Measurements from ENCODE around the gene UFC1. TPM values are rescaled to one million over a fixed set of nuclear protein-coding genes. Genes with fewer than 3 reads are reported as not detected.

UFC1 gene
- total RNA-seq, 2 experiments from 2014 or later = 103 to 113 TPM

- Mint-ChIP-seq H3K4me1 (peaks cover 68% of the 10 kb centered on the region), H3K27ac (peak overlapping the region; percentile 19), H3K9me3 (no peaks in the 10 kb centered on the region), H3K27me3 (no peaks in the 10 kb centered on the region), H3K36me3 (ENCODE audit: low read depth) (no peaks in the 10 kb centered on the region), H3K4me3 (no peak overlapping the region)
- CTCF ChIA-PET = interaction anchor here (0.6 to 1.8 kb wide), 2 partner anchors 37 to 198 kb away, joined by 3 to 6 read pairs; partner anchors contain the start of gene TOMM40L
- DNase-seq = no peak
- POLR2A ChIA-PET = interaction anchor here (1.8 kb wide), 1 partner anchor 14 kb away, joined by 10 read pairs; the partner anchor contains the start of gene NDUFS2
These were observed 34.6 kb downstream of the UFC1 start for GRCh38 chr1:161188381-161188780.

- POLR2A ChIA-PET = interaction anchor here (1.8 kb wide), 1 partner anchor 13 kb away, joined by 10 read pairs; the partner anchor contains the start of gene NDUFS2
- no peak overlapping the region for H3K4me3 Mint-ChIP-seq
- peaks cover 61% of the 10 kb centered on the region for H3K4me1 Mint-ChIP-seq
- H3K27ac Mint-ChIP-seq = no peak overlapping the region
- DNase-seq = no peak
- no peaks in the 10 kb centered on the region for H3K27me3 Mint-ChIP-seq
- H3K9me3 Mint-ChIP-seq = no peaks in the 10 kb centered on the region
- no peaks in the 10 kb centered on the region for H3K36me3 Mint-ChIP-seq (ENCODE audit: low read depth)
- CTCF ChIA-PET = interaction anchor here (1.8 to 6.7 kb wide), 2 partner anchors 8 to 37 kb away, joined by 6 to 79 read pairs; partner anchors contain the start of gene TOMM40L
These were observed 35.3 kb downstream of the UFC1 start for GRCh38 chr1:161189036-161189435.

GRCh38 chr1:161190962-161191521 lies 37.3 kb downstream of the UFC1 start:
- Mint-ChIP-seq H3K4me3 (no peak overlapping the region), H3K27me3 (no peaks in the 10 kb centered on the region), H3K36me3 (ENCODE audit: low read depth) (no peaks in the 10 kb centered on the region), H3K27ac (no peak overlapping the region), H3K4me1 (peaks cover 55% of the 10 kb centered on the region), H3K9me3 (no peaks in the 10 kb centered on the region)
- no peak for DNase-seq
- CTCF ChIA-PET = interaction anchor here (1.1 to 6.7 kb wide), 14 partner anchors 10 to 191 kb away, joined by 3 to 79 read pairs (median 6); partner anchors contain the start of genes B4GALT3, NDUFS2, PPOX and TOMM40L
- POLR2A ChIA-PET = interaction anchor here (1.0 to 4.3 kb wide), 8 partner anchors 9 to 145 kb away, joined by 3 to 49 read pairs (median 8); partner anchors contain the start of genes B4GALT3, NDUFS2, PPOX and TOMM40L

- ChIA-PET POLR2A (interaction anchor here (1.0 to 4.3 kb wide), 6 partner anchors 9 to 34 kb away, joined by 4 to 49 read pairs (median 10); partner anchors contain the start of genes B4GALT3, NDUFS2, PPOX and TOMM40L), CTCF (interaction anchor here (0.6 to 6.7 kb wide), 20 partner anchors 10 to 198 kb away, joined by 3 to 79 read pairs (median 5); partner anchors contain the start of genes B4GALT3, NDUFS2, PPOX and TOMM40L)
- H3K27ac Mint-ChIP-seq = no peak overlapping the region
These were observed 38.2 kb downstream of the UFC1 start for GRCh38 chr1:161191971-161192370.

GRCh38 chr1:161192476-161193465 lies 39.0 kb downstream of the UFC1 start:
- no peaks in the 10 kb centered on the region for H3K27me3 Mint-ChIP-seq
- no peaks in the 10 kb centered on the region for H3K36me3 Mint-ChIP-seq (ENCODE audit: low read depth)
- H3K9me3 Mint-ChIP-seq = no peaks in the 10 kb centered on the region
- no peak overlapping the region for H3K4me3 Mint-ChIP-seq
- POLR2A ChIA-PET = interaction anchor here (0.6 to 4.3 kb wide), 6 partner anchors 10 to 33 kb away, joined by 3 to 49 read pairs (median 10); partner anchors contain the start of genes B4GALT3, NDUFS2 and TOMM40L
- peaks cover 53% of the 10 kb centered on the region for H3K4me1 Mint-ChIP-seq
- peak; percentile 77 for DNase-seq
- peak overlapping the region; percentile 56 for H3K27ac Mint-ChIP-seq
- CTCF ChIA-PET = interaction anchor here (0.6 to 6.7 kb wide), 21 partner anchors 10 to 268 kb away, joined by 3 to 79 read pairs (median 5); partner anchors contain the start of genes B4GALT3, NDUFS2, PPOX and TOMM40L

More at GRCh38 chr1:161191971-161192370, 38.2 kb downstream of the UFC1 start:
- Mint-ChIP-seq H3K4me1 (peaks cover 52% of the 10 kb centered on the region), H3K9me3 (no peaks in the 10 kb centered on the region), H3K27me3 (no peaks in the 10 kb centered on the region), H3K36me3 (ENCODE audit: low read depth) (no peaks in the 10 kb centered on the region), H3K4me3 (no peak overlapping the region)
- DNase-seq = no peak

- ChIA-PET POLR2A (interaction anchor here (1.0 to 4.3 kb wide), 4 partner anchors 9 to 19 kb away, joined by 3 to 49 read pairs (median 14); partner anchors contain the start of gene NDUFS2), CTCF (interaction anchor here (1.0 to 6.7 kb wide), 7 partner anchors 9 to 188 kb away, joined by 4 to 79 read pairs (median 19); partner anchors contain the start of genes NDUFS2, PPOX and TOMM40L)
- H3K4me3 Mint-ChIP-seq = no peak overlapping the region
- no peak for DNase-seq
- no peaks in the 10 kb centered on the region for H3K27me3 Mint-ChIP-seq
- H3K36me3 Mint-ChIP-seq (ENCODE audit: low read depth) = no peaks in the 10 kb centered on the region
- H3K4me1 Mint-ChIP-seq = peaks cover 50% of the 10 kb centered on the region
- H3K27ac Mint-ChIP-seq = no peak overlapping the region
- no peaks in the 10 kb centered on the region for H3K9me3 Mint-ChIP-seq
These were observed 39.9 kb downstream of the UFC1 start for GRCh38 chr1:161193561-161194235.

- H3K4me3 Mint-ChIP-seq = no peak overlapping the region
- no peaks in the 10 kb centered on the region for H3K36me3 Mint-ChIP-seq (ENCODE audit: low read depth)
- peaks cover 56% of the 10 kb centered on the region for H3K4me1 Mint-ChIP-seq
- no peaks in the 10 kb centered on the region for H3K9me3 Mint-ChIP-seq
- ChIA-PET CTCF (interaction anchor here (0.9 to 6.7 kb wide), 2 partner anchors 10 to 14 kb away, joined by 3 to 79 read pairs; no protein-coding TSS in a partner anchor), POLR2A (interaction anchor here (1.2 kb wide), 1 partner anchor 13 kb away, joined by 5 read pairs; no protein-coding TSS in a partner anchor)
- H3K27ac Mint-ChIP-seq = peak overlapping the region; percentile 12
- no peak for DNase-seq
- H3K27me3 Mint-ChIP-seq = no peaks in the 10 kb centered on the region
These were observed 41.4 kb downstream of the UFC1 start for GRCh38 chr1:161195171-161195570.

GRCh38 chr1:161196111-161196510 lies 42.3 kb downstream of the UFC1 start:
- Mint-ChIP-seq H3K9me3 (no peaks in the 10 kb centered on the region), H3K36me3 (ENCODE audit: low read depth) (no peaks in the 10 kb centered on the region), H3K4me1 (peaks cover 63% of the 10 kb centered on the region), H3K27me3 (no peaks in the 10 kb centered on the region), H3K27ac (no peak overlapping the region), H3K4me3 (no peak overlapping the region)
- POLR2A ChIA-PET = interaction anchor here (1.1 to 1.3 kb wide), 2 partner anchors 11 to 18 kb away, joined by 3 read pairs; no protein-coding TSS in a partner anchor
- CTCF ChIA-PET = no interaction called here
- no peak for DNase-seq

GRCh38 chr1:161196521-161197451 lies 43.0 kb downstream of the UFC1 start:
- Mint-ChIP-seq H3K36me3 (ENCODE audit: low read depth) (no peaks in the 10 kb centered on the region), H3K27me3 (no peaks in the 10 kb centered on the region), H3K27ac (no peak overlapping the region), H3K4me1 (peaks cover 70% of the 10 kb centered on the region), H3K4me3 (no peak overlapping the region), H3K9me3 (no peaks in the 10 kb centered on the region)
- ChIA-PET CTCF (interaction anchor here (1.2 kb wide), 2 partner anchors 14 to 29 kb away, joined by 3 to 4 read pairs; partner anchors contain the start of gene TOMM40L), POLR2A (interaction anchor here (1.1 to 1.3 kb wide), 2 partner anchors 11 to 19 kb away, joined by 3 read pairs; no protein-coding TSS in a partner anchor)
- DNase-seq = no peak

GRCh38 chr1:161197560-161198193 lies 43.9 kb downstream of the UFC1 start:
- DNase-seq = no peak
- Mint-ChIP-seq H3K4me3 (no peak overlapping the region), H3K36me3 (ENCODE audit: low read depth) (peaks cover 6% of the 10 kb centered on the region), H3K27me3 (no peaks in the 10 kb centered on the region), H3K4me1 (peaks cover 68% of the 10 kb centered on the region), H3K27ac (no peak overlapping the region), H3K9me3 (no peaks in the 10 kb centered on the region)
- ChIA-PET POLR2A (interaction anchor here (1.1 to 1.3 kb wide), 2 partner anchors 11 to 20 kb away, joined by 3 read pairs; no protein-coding TSS in a partner anchor), CTCF (interaction anchor here (1.2 kb wide), 2 partner anchors 15 to 28 kb away, joined by 3 to 4 read pairs; partner anchors contain the start of gene TOMM40L)
